Thyroid gland (tissue), 4 donors: ENCODE data around the gene ORAI2.

Experiments
- POLR2A ChIP-seq, 2 donors: fragments of 450-650 bp; IDR thresholded peaks; one replicate each; pipeline ENCODE4 v1.6.1; 2017; ENCODE audit warnings: antibody characterized with exemption in 2 of 2, mild to moderate bottlenecking in 2 of 2, moderate library complexity in 1 of 2
- TF ChIP-seq, protein P1 (sequence below), 6 experiments: fragments of 200-600 bp in 3 of 6; fragments of 450-650 bp in 3 of 6; sonication (generic) in 3 of 6; IDR thresholded peaks; one replicate each; pipeline ENCODE4 v1.5.1; 2016 to 2019; ENCODE audit warnings: antibody characterized with exemption in 6 of 6, mild to moderate bottlenecking in 2 of 6, inconsistent platforms in 1 of 6, moderate library complexity in 1 of 6

DNA sequence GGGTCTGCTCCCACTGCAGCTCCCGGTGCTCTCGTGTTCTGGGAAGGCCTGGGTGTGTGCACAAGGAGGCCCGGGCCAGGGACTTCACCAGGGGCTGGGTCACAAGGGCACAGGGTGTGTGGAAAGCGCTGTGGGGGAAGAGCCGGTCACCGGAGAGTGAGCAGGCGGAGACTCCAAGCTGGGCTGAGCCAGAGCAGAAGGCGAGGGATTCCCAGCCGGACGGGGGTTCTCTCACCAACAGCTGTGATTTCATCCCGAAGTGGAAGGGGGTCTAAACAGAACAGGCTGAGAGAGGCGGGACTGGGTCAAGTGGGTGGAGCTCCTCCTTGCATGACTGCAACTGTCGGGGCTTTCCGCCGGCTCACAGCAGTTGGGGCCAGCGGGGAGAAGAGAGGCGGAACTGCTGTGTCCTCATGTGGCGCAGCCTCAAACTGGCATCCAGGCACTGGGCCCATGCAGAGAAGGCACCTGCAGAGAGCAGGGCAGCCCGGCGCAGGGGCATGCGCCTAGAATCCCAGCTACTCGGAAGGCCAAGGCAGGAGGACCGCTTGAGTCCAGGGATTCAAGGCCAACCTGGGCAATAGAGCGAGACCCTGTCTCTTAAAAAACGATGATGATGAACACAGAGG is 7.6 kb upstream of the ORAI2 start:
- TF ChIP-seq, protein P1, sequence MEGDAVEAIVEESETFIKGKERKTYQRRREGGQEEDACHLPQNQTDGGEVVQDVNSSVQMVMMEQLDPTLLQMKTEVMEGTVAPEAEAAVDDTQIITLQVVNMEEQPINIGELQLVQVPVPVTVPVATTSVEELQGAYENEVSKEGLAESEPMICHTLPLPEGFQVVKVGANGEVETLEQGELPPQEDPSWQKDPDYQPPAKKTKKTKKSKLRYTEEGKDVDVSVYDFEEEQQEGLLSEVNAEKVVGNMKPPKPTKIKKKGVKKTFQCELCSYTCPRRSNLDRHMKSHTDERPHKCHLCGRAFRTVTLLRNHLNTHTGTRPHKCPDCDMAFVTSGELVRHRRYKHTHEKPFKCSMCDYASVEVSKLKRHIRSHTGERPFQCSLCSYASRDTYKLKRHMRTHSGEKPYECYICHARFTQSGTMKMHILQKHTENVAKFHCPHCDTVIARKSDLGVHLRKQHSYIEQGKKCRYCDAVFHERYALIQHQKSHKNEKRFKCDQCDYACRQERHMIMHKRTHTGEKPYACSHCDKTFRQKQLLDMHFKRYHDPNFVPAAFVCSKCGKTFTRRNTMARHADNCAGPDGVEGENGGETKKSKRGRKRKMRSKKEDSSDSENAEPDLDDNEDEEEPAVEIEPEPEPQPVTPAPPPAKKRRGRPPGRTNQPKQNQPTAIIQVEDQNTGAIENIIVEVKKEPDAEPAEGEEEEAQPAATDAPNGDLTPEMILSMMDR (IDR thresholded peaks at IDR 0.05) = no peak
- TF ChIP-seq POLR2A (IDR thresholded peaks at IDR 0.05) = no peak
